Measurements from ENCODE around the gene CNPPD1. TPM values are rescaled to one million over a fixed set of nuclear protein-coding genes. Genes with fewer than 3 reads are reported as not detected.

Gene CNPPD1
- total RNA-seq, 1 experiment from 2014 or later = 41.3 TPM

DNA sequence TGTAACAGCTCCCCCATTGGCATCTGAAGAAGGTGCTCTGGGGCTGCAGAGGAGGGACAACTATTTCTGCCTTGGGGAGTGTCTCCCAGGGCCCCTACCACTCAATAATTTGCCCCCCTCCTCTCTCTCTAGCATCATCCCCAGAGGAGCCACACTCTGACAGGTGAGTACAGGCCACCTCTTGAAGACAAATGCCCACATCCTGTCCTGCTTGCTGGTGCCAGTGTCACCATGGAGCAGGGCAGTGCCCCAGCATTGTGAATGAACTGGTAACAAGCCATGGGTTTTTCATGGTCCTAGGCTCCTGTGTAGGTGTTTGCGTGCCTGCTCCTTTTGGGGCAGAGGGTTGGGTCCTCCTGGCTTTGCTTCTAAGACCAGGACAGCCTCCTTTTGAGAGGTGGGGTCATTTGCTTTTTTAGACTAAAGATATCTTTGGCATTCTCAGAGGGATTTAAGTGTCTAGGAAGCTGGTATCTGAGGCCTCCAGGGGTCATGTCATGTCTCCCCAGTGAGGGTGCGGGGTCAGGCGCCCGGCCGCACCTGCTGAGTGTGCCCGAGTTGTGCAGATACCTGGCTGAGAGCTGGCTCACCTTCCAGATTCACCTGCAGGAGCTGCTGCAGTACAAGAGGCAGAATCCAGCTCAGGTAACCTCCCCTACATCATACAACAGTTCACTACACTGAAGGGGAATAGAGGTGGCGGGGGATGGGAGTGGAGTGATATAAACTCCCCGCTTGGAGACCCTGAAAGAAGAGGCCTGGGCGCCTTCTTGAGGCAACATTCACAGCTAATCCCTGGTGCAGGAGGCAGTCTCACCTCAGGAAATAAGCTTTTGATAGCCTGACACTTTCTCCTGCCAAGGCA lies 3.1 kb upstream of the CNPPD1 start:
- DNase-seq (ENCODE audit: low read depth) = no peak

DNA sequence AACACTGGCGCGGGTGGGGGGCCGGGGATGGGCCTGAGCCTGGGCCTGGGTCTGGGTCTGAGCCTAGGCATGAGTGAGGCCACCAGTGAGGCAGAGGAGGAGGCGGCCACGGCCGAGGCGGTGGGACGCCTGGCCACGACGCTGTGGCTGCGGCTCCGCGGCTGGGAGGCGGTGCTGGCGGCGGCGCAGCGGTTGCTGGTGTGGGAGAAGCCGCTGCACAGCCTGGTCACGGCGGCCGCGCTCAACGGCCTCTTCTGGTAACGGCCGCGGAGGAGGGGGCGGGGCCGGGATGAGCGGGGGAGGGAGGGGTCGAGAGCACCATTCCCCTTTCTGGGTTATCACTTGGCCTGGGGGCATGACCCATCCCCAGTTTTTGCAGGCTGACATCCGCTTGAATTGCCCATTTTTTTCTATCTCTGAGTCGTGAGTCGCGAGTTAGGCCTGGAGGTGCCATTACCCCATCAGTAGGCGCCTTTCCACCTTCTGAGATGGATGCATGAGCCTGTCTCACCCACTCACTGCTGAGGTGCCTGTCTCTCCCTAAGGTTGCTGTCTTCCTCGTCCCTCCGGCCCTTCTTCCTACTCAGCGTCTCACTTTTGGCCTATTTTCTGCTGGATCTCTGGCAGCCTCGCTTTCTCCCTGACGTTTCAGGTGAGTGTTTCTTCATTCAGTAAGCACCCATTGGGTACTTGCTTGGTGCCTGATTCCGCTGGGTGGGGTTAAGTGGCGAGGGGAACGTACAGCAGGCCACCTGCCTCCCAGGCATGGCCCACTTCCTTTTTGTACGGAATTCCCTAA lies 1.9 kb upstream of the CNPPD1 start:
- DNase-seq (ENCODE audit: low read depth) = no peak

DNA sequence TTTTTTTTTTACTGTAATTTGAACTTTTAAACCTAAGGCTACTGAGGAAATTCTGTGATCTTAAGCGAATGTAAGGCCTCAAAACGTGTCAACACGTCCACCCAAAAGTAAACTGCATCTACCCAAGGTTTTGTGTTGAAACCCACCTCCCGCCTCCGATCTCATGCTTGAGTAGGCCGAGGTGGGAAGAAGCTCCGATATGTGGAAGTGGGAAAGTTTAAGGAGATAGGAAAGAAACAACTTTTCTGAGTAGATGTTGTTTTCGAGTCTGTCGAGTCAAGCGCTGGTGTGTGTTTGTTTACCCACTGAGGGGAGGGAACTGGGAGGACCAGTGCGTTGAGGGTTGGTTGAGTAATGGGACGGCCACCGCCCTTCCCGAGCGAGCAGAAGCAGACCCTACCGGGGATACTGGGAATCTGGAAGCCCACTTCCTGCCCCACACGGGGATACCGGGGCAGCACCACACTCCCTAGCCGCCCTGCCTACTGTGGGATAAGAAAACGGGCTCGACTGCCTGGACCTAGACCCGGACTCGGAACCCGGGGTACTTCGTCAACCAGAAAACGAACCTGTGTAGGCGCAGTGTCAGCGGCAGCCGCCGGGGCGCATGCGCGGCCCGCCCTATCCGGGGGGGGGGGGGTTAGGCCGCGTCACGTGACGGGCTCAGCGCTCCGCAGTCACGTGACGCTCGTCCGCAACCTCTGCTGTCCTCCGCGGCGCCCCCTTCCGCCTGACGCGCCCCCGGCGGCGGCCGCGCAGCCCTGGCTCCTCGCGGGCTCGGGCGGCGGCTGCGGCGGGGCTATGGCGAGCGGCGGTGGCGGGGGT lies 1.0 kb upstream of the CNPPD1 start, which contains the start of gene RETREG2:
Gene RETREG2, plus strand, starts transcription at position 724 of the 825 bp plus-strand sequence. Its CDS starts 78 bp downstream, at position 802.
- peak; percentile 93 for DNase-seq (ENCODE audit: low read depth)

DNA sequence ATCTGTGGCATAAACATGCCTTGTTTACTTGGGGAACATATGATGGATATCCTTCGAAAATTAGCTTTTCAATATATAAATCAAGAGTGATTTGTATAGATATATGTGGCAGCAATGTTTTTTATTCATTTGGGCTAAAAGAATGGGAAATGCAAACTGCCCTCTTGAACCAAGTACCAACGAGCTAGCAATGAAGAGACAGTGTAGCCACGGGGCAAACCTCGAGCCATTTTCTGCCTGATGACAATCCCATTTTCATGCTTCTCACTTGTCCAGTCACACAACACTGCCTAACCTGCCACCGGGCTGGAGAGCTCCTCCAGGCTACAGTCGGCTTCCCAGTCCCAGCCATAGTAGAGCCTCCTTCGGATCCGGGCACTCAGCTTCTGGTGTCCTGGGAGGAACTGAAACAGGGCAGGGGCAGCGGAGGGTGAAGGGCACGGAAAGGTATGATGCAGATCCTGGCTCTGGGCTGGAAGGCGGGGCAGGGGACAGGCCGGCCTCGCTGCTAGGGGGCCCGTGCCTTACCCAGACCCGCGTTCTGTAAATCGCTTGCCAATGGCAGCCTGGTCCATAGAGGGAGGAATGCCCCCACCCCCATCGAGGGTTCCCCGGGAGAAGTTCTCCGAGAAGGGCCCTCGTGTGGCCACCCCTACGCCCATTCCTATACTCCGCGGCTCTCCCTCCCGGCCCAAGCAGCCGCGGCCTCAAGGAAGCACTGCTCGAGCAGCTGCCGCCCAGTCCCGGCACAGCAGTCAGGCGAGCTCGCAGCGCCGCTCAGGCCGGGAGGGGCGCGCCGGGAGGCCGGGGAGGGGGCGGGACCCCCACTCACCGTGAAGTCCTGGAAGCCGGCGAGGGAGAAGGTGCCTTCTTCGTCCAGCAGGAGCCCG lies 552 bp downstream of the CNPPD1 start:
- peak; percentile 46 for DNase-seq (ENCODE audit: low read depth)

DNA sequence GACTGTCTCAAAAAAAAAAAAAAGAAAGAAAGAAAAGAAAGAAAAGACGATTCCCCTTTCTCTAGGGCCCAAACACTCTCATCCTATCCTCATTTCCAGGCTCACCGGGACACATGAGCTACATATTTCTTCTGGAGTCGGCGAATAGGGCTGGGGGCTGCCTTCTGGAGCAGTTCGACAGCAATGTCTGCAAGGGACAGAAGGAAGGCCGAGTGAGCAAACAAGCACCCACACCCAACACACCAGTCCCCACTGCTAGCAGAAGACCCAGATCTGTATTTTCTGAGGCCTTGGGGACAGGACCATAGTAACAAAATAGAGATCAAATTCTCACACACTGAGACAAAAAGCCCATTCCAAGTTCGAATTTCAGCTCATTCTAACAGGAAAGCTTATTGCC lies 1.2 kb downstream of the CNPPD1 start:
- DNase-seq (ENCODE audit: low read depth) = no peak

DNA sequence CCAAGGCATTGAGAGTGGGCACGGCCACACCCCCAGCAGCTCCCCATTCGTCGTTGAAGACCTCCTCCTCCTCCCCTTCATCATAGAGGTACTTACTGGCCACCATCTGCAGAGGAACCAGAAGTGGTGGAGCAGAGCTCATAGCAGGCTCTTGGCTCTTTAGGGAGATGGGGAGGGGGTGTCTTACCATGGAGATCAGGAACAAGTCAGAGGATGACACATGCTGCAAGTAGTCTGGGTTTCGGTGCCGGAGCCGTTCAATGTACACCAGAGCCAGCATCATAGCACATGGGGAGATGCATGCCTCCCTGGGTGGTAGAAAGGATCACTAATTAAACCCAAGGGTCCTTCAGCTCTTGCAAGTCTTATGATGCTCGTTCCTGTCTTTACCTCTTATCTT lies 1.9 kb downstream of the CNPPD1 start:
- no peak for DNase-seq (ENCODE audit: low read depth)

DNA sequence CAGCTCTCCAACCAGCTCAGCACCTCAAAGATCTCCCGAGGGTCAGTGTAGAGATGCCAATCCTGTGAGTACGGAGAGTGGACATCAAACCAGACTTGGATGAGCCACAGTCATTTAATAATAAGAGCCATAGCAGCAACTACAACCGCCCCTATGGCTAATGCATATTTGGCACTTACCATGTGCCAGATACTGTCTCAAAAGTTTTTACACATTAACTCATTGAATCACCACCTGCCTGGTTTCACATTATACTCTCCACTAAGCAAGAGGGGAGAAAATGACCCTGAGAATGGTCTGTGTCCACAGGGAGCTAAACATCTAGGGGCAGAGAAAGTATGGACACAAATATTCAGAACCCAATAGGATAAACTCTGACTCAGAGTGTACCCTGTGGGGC lies 2.6 kb downstream of the CNPPD1 start:
- no peak for DNase-seq (ENCODE audit: low read depth)

DNA sequence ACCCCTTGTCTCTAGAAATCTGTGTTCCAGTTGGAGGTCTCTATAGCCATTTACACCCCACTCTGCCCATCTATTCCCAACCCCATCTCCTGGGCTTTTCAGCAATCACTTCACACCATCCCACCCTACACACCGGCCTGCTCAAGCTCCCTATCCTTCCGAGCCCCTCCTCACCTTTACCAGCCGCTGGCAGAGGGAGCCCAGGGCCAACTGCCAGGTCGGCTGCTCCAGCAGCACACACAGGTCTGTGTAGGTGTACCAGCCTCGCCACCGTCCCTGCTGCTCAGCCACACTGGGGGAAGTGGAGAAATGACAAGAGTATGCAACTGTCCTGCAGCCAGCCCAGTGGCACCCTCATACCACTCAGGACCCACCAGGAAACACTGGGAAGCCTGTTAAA lies 3.5 kb downstream of the CNPPD1 start:
- DNase-seq (ENCODE audit: low read depth) = no peak

DNA sequence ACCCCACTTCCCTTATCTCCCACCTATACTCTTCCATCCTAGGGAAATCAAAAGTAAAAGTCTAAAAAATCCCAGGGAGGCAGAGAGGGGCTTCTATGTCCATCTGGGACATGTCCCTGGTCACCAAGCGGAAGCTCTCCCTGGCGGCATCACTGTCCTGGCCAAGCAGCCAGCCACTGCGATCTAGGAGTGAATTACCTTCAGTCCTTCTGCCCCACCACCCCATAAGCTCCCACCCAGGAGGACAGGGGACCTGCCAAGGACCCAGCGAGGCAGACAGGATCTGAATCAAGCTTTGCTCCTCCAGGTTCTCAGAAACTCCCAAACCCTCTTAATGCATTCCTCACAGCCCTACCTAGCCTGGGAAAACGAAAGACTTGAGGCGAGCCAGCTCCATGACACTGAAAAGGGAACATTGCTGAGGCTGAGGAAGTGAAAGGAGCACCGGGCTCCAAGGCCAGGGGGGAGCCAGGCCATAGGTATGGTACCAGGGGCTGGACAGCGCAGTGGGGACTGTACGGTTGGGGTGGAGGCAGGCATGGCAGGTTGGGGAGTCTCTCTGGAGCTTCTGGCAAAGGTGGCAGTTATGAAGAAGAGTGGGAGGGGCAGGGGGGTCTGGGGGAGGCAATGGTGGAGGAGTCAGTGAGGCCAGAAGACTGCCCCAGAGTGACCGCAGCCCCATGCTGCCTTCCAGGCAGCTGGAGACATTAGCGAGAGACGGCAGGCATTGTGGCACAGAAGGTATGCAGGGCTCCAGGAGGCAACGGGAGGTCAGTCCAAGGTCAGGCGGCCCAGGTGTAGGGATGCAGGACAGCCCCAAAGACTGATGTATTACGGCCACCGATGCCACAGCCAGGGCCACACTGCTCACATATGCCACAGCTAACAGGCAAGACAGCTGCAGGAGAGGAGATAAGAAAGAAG lies 4.2 kb downstream of the CNPPD1 start:
- DNase-seq (ENCODE audit: low read depth) = no peak

DNA sequence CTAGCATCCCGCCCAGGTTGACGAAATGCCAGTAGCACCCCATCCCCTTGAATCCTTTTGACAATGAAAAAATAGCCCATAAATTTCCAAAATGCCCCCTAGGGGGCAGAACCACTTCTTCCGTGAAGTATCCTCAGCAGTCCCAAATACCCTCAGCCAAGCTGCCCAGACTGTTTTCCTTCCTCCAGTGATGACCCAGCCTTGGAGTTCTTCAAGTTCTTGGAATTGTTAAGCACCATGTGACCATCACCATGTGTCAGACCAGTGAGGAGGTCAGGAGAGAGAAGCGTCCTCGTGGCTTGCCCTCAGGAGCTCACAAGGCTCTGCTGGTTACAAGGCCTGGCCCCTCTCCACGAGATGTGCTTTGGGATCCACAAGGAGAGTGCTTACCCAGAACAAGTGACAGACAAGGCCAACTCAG lies 5.5 kb downstream of the CNPPD1 start:
- DNase-seq (ENCODE audit: low read depth) = peak; percentile 38

DNA sequence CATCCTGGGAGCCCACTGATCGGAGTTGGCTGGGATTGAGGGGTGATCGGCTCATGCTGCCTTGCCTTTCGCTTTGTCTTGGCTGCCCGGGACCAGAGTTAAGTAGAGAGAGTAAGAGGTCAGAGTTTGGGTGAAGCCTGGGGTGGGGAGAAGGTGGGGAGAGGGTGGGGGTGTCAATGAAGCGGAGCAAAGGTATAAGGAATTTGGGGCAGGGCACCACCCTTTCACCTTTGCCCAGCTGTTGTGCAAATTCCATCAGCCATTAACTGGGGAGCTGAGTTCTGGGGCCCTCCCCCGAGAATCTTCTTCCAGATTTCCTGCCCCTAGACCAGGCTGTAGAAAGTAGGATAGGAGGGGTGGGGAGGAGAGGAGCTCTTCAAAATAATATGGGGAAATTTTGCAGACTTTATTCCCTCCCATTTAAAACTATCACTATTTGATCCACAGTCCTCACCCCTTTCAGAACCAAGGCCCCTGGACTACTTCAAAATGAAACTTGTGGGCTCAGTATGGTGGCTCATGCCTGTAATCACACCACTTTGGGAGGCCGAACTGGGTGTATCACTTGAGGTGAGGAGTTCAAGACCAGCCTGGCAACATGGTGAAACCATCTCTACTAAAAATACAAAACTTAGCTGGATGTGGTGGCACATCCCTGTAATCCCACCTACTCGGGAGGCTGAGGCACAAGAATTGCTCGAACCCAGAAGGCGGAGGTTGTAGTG lies 6.6 kb downstream of the CNPPD1 start, which contains the start of gene SLC23A3:
Gene SLC23A3, minus strand, starts transcription at position 100 of the 725 bp plus-strand sequence. Its CDS starts 45 bp downstream, at position 55.
- DNase-seq (ENCODE audit: low read depth) = no peak

DNA sequence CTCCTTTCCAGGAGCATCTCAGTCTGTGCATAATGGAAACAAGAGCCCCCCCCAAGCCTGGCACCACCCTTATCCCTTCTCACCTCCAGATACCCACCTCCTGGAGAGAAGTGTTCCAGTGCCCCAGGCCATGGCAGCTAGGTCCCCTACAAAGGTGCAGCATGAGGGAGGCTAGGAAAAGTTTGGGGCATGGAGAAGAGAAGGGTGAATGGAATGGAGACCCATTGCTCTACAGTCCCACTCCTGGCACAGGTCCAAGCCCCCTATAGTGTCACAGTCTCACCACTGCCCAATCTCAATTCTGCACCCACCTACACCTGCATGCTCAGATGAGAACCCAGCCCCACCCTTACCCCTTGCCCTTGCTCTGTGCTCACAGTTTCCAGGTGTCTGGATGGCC lies 7.8 kb downstream of the CNPPD1 start:
- no peak for DNase-seq (ENCODE audit: low read depth)

DNA sequence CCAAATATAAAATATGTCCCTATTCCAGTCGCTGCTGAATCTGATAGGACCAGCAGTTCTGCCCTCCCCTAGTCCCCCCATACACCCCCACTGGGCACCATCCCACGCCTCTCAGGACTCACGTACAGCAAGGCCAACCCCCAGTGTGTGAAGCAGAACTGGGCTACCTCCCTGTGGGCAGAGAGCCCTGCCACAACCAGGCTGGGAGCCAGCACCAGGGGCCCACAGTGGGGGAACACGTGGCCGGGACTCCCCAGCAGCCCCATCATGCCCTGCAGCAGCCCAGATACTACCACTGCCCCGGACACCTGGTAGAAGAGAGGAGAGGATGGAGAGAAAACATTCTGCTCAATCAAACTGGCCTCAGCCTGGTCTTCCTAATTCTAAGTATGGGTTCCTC lies 8.2 kb downstream of the CNPPD1 start:
- DNase-seq (ENCODE audit: low read depth) = no peak

DNA sequence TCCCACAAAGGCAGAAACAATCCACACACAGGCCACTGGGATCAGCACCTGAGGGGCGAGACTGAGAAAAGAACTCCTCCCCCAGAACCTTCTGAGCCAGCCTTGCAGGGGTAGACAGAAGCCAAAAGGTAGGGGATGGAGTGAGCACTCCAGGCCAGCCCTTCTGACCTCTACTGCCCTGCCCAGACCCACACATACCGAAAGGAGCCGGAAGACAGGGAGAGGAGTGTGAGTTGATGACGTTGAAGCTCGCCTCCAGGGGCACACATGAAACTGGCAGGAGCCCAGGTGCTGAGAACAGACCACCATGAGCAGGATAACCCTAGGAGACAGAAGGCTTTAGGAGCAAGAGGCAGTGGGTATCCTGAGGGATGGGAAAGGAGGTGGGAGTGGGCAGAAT lies 8.7 kb downstream of the CNPPD1 start:
- no peak for DNase-seq (ENCODE audit: low read depth)

DNA sequence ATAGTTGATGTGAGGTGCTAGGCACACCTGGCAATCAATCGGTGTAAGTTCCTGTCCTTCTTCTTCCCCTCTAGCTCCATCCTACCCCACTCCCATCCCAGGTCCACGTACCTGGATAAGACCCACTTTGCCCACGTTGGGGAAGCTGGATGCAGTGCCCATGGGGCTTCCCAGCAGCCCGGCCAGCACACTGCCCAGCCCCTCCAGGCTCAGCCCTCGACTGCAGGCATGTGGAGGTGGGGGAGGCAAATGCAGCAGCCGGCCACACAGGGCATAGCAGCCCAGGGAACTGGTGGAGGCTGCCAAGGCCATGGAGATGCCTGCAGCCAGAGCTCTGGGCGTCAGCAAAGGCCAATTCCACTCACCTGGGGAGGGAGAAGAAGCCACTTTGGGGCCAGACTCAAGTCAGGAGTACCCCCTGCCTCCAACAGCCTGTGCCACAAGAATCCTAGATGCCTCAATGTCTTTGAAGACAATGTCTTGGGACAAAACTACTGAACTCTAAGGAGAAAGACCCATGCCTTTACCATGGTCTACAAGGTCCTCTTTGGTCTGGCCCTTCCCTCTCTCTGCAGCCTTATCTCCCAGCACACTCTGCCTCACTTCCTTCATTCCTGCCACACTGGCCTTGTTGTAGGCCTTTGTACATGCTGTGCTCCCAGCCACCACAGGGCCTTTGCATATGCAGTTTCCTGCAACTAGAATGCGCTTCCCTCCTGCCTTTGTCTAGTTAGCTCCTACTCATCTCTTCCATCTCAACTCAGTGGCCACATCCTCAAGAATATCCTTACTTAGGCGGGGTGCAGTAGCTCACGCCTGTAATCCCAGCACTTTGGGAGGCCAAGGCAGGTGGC lies 11.4 kb downstream of the CNPPD1 start:
- no peak for DNase-seq (ENCODE audit: low read depth)

DNA sequence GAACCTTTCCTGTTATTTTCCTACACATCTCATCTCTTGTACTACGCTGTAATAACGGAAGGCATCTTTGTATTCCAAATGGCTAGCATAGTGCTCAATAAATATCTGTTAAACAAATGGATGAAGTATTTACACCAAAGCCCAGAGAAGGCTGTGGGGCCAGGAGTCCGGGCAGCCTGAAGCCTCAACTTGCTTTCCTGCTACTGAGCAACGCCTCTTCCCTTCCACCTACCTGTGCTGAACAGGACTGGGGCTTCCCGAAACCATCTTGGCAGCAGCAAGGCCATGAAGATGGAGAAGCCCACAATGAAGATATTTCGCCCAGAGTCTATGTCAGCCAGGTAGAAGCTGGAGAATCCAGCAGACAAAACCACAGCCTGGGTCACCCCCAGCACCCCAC lies 13.6 kb downstream of the CNPPD1 start:
- no peak for DNase-seq (ENCODE audit: low read depth)

DNA sequence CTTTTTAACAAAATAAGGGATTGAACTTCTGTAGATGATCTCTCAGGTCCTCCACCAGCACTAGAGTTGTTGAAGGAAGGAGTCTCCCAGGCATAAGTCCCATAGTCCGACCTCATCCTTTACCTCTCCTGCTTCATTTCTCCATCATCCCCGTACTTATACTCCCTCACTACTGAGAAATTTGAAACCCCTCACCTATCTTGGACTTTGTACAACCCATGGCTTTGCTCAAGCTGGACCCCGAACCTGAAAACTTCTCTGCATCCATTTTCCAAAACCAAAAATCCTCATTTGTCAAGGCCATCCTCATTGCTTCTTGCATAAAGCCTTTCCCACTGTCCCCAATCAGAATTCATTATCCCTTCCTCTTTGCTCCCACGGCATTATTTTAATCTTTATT lies 15.6 kb downstream of the CNPPD1 start:
- DNase-seq (ENCODE audit: low read depth) = no peak
